Measurements from ENCODE around the gene LUM. TPM values are rescaled to one million over a fixed set of nuclear protein-coding genes. Genes with fewer than 3 reads are reported as not detected.

The LUM gene
- total RNA-seq, 3 donors from 2014 or later (not counting 1 experiment from before 2014, with no cell fraction given), result not detected

DNA sequence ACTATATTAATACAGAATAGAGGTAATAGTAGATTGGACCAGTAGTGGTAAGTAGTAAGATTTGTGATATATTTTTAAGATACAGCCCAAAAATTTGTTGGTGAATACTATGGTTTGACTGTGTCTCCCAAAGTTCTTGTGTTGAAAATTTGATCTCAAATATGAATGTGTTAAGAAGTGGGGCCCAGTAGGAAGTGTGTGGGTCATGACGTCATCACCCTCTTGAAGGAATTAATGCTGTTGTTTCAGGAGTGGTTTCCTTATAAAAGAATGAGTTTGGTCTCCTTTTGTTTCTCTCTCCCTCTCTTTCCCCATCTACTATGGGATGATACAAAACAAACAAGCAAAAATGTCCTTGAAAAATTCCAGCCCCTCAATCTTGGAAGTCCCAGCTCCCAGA, 16.3 kb downstream of the LUM start:
- TF ChIP-seq, protein P1, sequence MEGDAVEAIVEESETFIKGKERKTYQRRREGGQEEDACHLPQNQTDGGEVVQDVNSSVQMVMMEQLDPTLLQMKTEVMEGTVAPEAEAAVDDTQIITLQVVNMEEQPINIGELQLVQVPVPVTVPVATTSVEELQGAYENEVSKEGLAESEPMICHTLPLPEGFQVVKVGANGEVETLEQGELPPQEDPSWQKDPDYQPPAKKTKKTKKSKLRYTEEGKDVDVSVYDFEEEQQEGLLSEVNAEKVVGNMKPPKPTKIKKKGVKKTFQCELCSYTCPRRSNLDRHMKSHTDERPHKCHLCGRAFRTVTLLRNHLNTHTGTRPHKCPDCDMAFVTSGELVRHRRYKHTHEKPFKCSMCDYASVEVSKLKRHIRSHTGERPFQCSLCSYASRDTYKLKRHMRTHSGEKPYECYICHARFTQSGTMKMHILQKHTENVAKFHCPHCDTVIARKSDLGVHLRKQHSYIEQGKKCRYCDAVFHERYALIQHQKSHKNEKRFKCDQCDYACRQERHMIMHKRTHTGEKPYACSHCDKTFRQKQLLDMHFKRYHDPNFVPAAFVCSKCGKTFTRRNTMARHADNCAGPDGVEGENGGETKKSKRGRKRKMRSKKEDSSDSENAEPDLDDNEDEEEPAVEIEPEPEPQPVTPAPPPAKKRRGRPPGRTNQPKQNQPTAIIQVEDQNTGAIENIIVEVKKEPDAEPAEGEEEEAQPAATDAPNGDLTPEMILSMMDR (IDR thresholded peaks at IDR 0.05), result no peak
- no peaks in the 10 kb centered on the region for H3K9me3 ChIP-seq (ENCODE audit: control insufficient read depth, insufficient read depth, low read length)
- peaks cover 6% of the 10 kb centered on the region in 2 donors for H3K9me3 Mint-ChIP-seq
- H3K27me3 ChIP-seq (ENCODE audit: control insufficient read depth, insufficient read depth, low read length), result no peaks in the 10 kb centered on the region
- H3K36me3 ChIP-seq (ENCODE audit: control insufficient read depth, insufficient read depth, low read length), result no peaks in the 10 kb centered on the region
- no peaks in the 10 kb centered on the region for H3K4me1 Mint-ChIP-seq
- no peak overlapping the region for H3K27ac Mint-ChIP-seq
- DNase-seq (no peak), ATAC-seq (no peak)
- peaks cover 3% of the 10 kb centered on the region for H3K36me3 Mint-ChIP-seq
- no peaks in the 10 kb centered on the region for H3K4me1 ChIP-seq (ENCODE audit: control insufficient read depth, insufficient read depth, low read length)
- H3K27ac ChIP-seq (ENCODE audit: low read length), result no peak overlapping the region
- H3K4me3 ChIP-seq (ENCODE audit: low read length), result no peak overlapping the region
- 50% methylated on average over 1 of the region's 1 CpG for WGBS (ENCODE audit: insufficient coverage)
- H3K4me3 Mint-ChIP-seq, result no peak overlapping the region
- intact Hi-C loops (cut with micrococcal nuclease), result no loop called here
- H3K27me3 Mint-ChIP-seq (ENCODE audit: low read depth in 2 of 2), result no peaks in the 10 kb centered on the region

DNA sequence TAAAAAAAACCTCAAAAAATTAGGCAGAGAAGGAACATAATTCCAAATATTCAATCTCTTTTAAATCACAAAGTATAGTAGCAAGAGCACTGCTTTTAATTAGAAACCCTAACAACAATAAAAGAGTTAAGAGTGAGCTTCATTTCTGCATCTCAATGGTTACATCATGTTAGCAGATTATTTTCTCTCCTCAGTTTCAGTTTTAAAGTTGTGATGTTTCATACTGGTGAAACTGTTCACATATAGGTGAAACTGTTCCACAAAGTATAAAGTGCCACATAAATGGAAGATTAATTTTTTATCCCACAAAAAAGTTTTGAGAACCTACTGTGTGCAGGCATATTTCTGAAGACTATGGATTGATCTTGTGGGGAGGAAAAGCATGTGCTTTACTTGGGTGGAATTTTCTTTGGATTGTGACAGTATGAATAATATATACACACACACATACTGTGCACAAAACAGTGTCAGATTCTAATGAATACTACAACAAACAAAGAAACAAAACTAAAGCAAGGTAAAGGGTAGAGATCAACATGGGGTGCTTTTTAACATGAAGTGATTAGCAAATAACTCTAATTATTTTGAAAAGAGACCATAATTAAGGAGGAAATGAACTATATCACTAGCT, 17.1 kb downstream of the LUM start:
- no peaks in the 10 kb centered on the region for H3K4me1 Mint-ChIP-seq
- ATAC-seq (no peak), DNase-seq (no peak)
- H3K27me3 Mint-ChIP-seq (ENCODE audit: low read depth in 2 of 2), result no peaks in the 10 kb centered on the region
- Histone ChIP-seq H3K4me3 (ENCODE audit: low read length) (no peak overlapping the region), H3K36me3 (ENCODE audit: control insufficient read depth, insufficient read depth, low read length) (no peaks in the 10 kb centered on the region), H3K27me3 (ENCODE audit: control insufficient read depth, insufficient read depth, low read length) (no peaks in the 10 kb centered on the region), H3K4me1 (ENCODE audit: control insufficient read depth, insufficient read depth, low read length) (no peaks in the 10 kb centered on the region), H3K27ac (ENCODE audit: low read length) (no peak overlapping the region), H3K9me3 (ENCODE audit: control insufficient read depth, insufficient read depth, low read length) (no peaks in the 10 kb centered on the region)
- peaks cover 11% of the 10 kb centered on the region for H3K36me3 Mint-ChIP-seq
- TF ChIP-seq, protein P1 (IDR thresholded peaks at IDR 0.05), result no peak
- peaks cover 8 to 13% of the 10 kb centered on the region in 2 donors for H3K9me3 Mint-ChIP-seq
- no peak overlapping the region for H3K4me3 Mint-ChIP-seq
- no peak overlapping the region for H3K27ac Mint-ChIP-seq
- intact Hi-C loops (cut with micrococcal nuclease), result no loop called here

DNA sequence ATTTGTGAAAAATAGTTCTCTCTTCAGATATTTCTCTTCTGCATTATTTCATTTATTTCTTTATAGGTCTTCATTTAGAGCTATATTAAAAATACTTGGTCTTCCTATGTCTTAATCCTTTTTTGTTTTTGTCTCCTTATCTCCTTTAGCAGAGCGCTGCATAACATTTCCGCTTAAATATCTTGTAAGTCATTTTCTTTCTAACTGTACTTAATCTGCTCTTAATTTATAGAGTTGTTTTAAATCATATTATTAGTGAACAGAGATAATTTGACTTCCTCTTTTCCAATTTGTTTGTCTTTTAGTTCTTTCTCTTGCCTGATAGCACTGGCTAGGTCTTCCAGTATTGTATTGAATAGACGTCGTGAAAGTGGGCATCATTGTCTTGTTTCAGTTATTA, 18.0 kb downstream of the LUM start:
- Mint-ChIP-seq H3K36me3 (peaks cover 18% of the 10 kb centered on the region), H3K4me3 (no peak overlapping the region), H3K4me1 (no peaks in the 10 kb centered on the region), H3K9me3 (peaks cover 14 to 17% of the 10 kb centered on the region in 2 donors), H3K27ac (no peak overlapping the region), H3K27me3 (ENCODE audit: low read depth in 2 of 2) (no peaks in the 10 kb centered on the region)
- Histone ChIP-seq H3K27ac (ENCODE audit: low read length) (no peak overlapping the region), H3K4me3 (ENCODE audit: low read length) (no peak overlapping the region), H3K4me1 (ENCODE audit: control insufficient read depth, insufficient read depth, low read length) (no peaks in the 10 kb centered on the region), H3K9me3 (ENCODE audit: control insufficient read depth, insufficient read depth, low read length) (no peaks in the 10 kb centered on the region), H3K27me3 (ENCODE audit: control insufficient read depth, insufficient read depth, low read length) (no peaks in the 10 kb centered on the region), H3K36me3 (ENCODE audit: control insufficient read depth, insufficient read depth, low read length) (no peaks in the 10 kb centered on the region)
- intact Hi-C loops (cut with micrococcal nuclease), result no loop called here
- DNase-seq (no peak), ATAC-seq (no peak)
- TF ChIP-seq, protein P1 (IDR thresholded peaks at IDR 0.05), result no peak
- WGBS (ENCODE audit: insufficient coverage), result 60% methylated on average over 2 of the region's 4 CpGs
